PFSK-1 (cell line): Measurements from ENCODE around the gene XPNPEP2.

Source experiments
- FOXP2 ChIP-seq: optimal IDR thresholded peaks from 2 replicates; pipeline ENCODE3; 2011; ENCODE audit warnings: borderline replicate concordance, control low read depth, inconsistent platforms; ENCODE audit not compliant: insufficient read depth; ENCODE audit errors: extremely low read length, extremely low read depth
- POLR2AphosphoS5 ChIP-seq: IDR thresholded peaks from 2 replicates; pipeline ENCODE4 v1.6.1; 2012; ENCODE audit warnings: low read depth, mild to moderate bottlenecking, control low read depth, low read length, moderate library complexity
- SIN3A ChIP-seq: IDR thresholded peaks from 2 replicates; pipeline ENCODE4 v1.6.1; 2012; ENCODE audit warnings: mild to moderate bottlenecking, low read length, moderate library complexity, borderline replicate concordance; ENCODE audit not compliant: insufficient read depth
- TAF1 ChIP-seq: IDR thresholded peaks from 2 replicates; pipeline ENCODE4 v1.6.1; 2012; ENCODE audit warnings: low read length, control low read depth, borderline replicate concordance; ENCODE audit not compliant: insufficient read depth
- TF ChIP-seq, protein P1 (sequence below), 2 experiments: IDR thresholded peaks; 2 replicates each; pipeline versions ENCODE4 v1.6.1 to v1.8.0; 2011 to 2012; ENCODE audit warnings: low read depth in 2 of 2, low read length in 2 of 2, control low read depth in 1 of 2, inconsistent platforms in 1 of 2, mild to moderate bottlenecking in 1 of 2, moderate library complexity in 1 of 2; ENCODE audit not compliant: insufficient read depth in 1 of 2

GRCh38 chrX:129800186-129800585 lies 61.4 kb downstream of the XPNPEP2 start:
- TF ChIP-seq TAF1 (no peak), POLR2AphosphoS5 (no peak), FOXP2 (no peak), SIN3A (no peak)
- TF ChIP-seq, protein P1, sequence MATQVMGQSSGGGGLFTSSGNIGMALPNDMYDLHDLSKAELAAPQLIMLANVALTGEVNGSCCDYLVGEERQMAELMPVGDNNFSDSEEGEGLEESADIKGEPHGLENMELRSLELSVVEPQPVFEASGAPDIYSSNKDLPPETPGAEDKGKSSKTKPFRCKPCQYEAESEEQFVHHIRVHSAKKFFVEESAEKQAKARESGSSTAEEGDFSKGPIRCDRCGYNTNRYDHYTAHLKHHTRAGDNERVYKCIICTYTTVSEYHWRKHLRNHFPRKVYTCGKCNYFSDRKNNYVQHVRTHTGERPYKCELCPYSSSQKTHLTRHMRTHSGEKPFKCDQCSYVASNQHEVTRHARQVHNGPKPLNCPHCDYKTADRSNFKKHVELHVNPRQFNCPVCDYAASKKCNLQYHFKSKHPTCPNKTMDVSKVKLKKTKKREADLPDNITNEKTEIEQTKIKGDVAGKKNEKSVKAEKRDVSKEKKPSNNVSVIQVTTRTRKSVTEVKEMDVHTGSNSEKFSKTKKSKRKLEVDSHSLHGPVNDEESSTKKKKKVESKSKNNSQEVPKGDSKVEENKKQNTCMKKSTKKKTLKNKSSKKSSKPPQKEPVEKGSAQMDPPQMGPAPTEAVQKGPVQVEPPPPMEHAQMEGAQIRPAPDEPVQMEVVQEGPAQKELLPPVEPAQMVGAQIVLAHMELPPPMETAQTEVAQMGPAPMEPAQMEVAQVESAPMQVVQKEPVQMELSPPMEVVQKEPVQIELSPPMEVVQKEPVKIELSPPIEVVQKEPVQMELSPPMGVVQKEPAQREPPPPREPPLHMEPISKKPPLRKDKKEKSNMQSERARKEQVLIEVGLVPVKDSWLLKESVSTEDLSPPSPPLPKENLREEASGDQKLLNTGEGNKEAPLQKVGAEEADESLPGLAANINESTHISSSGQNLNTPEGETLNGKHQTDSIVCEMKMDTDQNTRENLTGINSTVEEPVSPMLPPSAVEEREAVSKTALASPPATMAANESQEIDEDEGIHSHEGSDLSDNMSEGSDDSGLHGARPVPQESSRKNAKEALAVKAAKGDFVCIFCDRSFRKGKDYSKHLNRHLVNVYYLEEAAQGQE (IDR thresholded peaks at IDR 0.05; ENCODE audit: insufficient read depth in 1 of 2, low read depth in 2 of 2, low read length in 2 of 2) = no peak
